IMR-90 (cell line): ENCODE data around the gene SELENOO.

Experiments used
- BHLHE40 ChIP-seq: fragments of 150-350 bp; IDR thresholded peaks from 2 replicates; pipeline ENCODE4 v1.6.1; 2016; ENCODE audit warnings: mild to moderate bottlenecking, low read depth, low read length
- CEBPB ChIP-seq: IDR thresholded peaks from 2 replicates; pipeline ENCODE4 v1.6.1; 2012; ENCODE audit warnings: low read depth, low read length, improper control_type of control experiment
- MXI1 ChIP-seq: IDR thresholded peaks from 2 replicates; pipeline ENCODE4 v1.6.1; 2012; ENCODE audit warnings: low read depth, mild to moderate bottlenecking, low read length, moderate library complexity, borderline replicate concordance
- NFE2L2 ChIP-seq: fragments of 150-350 bp; IDR thresholded peaks from 2 replicates; pipeline ENCODE4 v1.6.1; 2016; ENCODE audit warnings: low read depth, mild to moderate bottlenecking, low read length
- POLR2A ChIP-seq: IDR thresholded peaks from 2 replicates; pipeline ENCODE4 v1.6.1; 2012; ENCODE audit warnings: mild to moderate bottlenecking, low read depth, low read length
- RAD21 ChIP-seq: IDR thresholded peaks from 2 replicates; pipeline ENCODE4 v1.6.1; 2012; ENCODE audit warnings: low read length, improper control_type of control experiment
- RCOR1 ChIP-seq: IDR thresholded peaks from 2 replicates; pipeline ENCODE4 v1.6.1; 2012; ENCODE audit warnings: mild to moderate bottlenecking, low read length, improper control_type of control experiment; ENCODE audit not compliant: insufficient replicate concordance
- RFX5 ChIP-seq: IDR thresholded peaks from 2 replicates; pipeline ENCODE4 v1.8.0; 2012; ENCODE audit warnings: low read depth, mild to moderate bottlenecking, low read length, moderate library complexity
- TF ChIP-seq, protein P1 (sequence below): conservative IDR thresholded peaks from 2 replicates; pipeline ENCODE4 v1.5.1; 2012; ENCODE audit warnings: mild to moderate bottlenecking, low read depth, low read length, improper control_type of control experiment

DNA sequence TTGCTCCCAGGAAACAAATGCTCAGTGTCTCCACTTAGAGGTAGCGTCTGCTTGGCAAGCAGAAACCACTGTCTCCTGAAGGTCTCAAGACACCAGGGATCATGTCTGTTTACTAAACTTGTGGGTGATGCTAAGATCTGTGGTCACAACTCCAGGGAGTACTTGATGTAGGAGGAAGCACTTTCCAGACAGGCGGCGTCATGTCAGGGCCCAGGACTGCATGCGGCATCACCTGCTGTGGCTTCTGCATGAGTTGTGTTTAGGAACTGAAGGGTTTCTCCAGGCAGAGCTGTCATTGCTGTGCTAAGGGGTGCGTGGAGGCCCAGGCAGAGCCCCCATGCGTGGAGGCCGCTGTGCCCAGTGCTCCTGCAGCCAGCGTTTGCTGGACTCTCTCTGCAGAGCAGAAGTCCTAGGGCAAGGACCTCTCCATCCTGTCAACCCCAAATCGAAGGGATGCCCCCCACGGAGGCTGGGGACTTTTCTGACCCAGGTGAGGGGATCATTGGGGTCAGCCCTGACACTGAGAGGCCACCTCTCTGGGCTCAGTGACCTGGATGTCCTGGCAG is 38.3 kb upstream of the SELENOO start:
- TF ChIP-seq, protein P1, sequence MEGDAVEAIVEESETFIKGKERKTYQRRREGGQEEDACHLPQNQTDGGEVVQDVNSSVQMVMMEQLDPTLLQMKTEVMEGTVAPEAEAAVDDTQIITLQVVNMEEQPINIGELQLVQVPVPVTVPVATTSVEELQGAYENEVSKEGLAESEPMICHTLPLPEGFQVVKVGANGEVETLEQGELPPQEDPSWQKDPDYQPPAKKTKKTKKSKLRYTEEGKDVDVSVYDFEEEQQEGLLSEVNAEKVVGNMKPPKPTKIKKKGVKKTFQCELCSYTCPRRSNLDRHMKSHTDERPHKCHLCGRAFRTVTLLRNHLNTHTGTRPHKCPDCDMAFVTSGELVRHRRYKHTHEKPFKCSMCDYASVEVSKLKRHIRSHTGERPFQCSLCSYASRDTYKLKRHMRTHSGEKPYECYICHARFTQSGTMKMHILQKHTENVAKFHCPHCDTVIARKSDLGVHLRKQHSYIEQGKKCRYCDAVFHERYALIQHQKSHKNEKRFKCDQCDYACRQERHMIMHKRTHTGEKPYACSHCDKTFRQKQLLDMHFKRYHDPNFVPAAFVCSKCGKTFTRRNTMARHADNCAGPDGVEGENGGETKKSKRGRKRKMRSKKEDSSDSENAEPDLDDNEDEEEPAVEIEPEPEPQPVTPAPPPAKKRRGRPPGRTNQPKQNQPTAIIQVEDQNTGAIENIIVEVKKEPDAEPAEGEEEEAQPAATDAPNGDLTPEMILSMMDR = no peak
- TF ChIP-seq MXI1 (no peak), POLR2A (no peak), RFX5 (no peak), NFE2L2 (no peak), CEBPB (no peak), BHLHE40 (no peak), RAD21 (no peak), RCOR1 (no peak)
